ENCODE measurements around the gene ATP2A3.

The ATP2A3 gene

GRCh38 chr17:3970668-3971067 is 6.4 kb upstream of the ATP2A3 start:
- DNase-seq, result no peak

GRCh38 chr17:3969963-3970362 is 5.7 kb upstream of the ATP2A3 start:
- no peak for DNase-seq

DNA sequence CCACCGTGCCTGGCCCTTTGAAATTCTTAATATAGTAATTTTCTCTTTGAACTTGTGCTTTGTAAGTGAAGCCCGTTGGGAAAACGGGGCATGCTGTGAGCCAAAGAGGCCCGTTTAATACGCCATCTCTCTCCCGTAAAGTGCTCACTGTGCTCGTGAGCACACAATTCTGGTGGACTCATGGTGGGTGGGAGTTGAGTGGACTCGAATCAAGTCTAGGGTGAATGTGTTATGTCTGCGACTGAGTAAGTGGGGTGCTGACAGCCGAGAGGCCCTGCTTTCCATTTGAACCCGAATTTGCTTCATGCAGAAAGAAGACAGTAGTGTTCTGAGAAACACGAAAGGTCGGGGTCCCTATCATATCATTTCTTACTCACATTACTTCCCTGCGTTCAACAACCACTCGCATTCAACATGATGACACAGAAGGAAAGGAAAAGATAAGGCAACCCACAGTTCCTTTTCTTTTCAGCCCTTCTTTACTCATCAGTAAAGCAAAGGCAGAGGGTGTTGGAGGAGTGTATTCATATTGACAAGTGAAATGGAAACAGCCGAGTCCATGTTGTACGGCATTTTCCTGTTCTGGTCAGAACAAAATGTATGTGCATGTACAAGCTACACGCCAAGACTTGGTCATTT is 4.8 kb upstream of the ATP2A3 start:
- DNase-seq, result no peak

GRCh38 chr17:3968015-3968414 is 3.8 kb upstream of the ATP2A3 start:
- no peak for DNase-seq

- peak; percentile 49 for DNase-seq
Observed at GRCh38 chr17:3966720-3967363, 2.6 kb upstream of the ATP2A3 start.

DNA sequence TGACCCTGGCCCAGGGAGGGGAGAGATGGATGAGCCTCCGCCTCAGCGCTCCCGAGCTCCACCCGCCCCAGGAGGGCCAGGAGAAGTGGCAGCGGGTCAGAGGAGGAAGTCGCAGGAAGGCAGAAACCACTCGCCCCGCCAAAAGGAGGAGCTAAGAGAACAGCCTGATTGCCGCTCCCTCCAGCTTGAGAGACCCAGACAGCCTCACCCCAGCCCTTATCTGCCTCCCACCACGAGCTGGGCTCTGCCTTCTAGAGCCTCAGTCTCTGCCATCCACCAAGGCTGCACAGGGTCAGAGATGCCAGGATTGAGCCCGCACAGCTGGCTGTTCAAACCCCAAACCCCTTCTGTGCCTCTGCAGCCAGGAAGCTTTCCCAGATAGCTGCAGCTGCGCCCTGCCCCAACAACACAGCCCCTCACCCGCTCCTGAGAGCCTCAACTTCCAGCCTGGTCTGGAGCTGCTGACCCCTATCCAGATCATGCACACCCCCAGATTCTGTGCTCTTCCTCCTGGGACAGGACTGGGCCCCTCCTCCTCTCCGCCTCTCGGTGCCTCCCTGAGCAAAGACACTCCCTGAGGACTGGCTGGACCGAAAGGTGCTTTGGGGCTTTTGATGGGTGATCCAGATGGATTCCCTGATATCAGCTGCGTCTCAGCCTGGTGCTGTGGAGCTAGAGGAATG is 1.0 kb upstream of the ATP2A3 start:
- DNase-seq, result peak; percentile 72

GRCh38 chr17:3963237-3964201 is 718 bp downstream of the ATP2A3 start:
- DNase-seq, result peak; percentile 78

DNA sequence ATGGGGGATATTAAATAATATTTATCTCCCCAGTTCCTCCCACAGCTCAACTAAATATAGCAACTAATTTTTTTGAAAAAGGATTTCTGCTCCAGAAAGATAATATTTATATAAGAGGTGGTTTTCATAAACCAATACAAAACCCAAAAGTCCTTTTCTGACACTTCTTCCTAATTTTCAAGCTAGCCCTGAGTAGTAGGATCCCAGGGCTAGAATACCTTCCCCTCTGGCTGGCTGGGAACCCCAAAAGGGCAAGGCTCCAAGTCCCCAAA is 1.3 kb downstream of the ATP2A3 start:
- no peak for DNase-seq

DNA sequence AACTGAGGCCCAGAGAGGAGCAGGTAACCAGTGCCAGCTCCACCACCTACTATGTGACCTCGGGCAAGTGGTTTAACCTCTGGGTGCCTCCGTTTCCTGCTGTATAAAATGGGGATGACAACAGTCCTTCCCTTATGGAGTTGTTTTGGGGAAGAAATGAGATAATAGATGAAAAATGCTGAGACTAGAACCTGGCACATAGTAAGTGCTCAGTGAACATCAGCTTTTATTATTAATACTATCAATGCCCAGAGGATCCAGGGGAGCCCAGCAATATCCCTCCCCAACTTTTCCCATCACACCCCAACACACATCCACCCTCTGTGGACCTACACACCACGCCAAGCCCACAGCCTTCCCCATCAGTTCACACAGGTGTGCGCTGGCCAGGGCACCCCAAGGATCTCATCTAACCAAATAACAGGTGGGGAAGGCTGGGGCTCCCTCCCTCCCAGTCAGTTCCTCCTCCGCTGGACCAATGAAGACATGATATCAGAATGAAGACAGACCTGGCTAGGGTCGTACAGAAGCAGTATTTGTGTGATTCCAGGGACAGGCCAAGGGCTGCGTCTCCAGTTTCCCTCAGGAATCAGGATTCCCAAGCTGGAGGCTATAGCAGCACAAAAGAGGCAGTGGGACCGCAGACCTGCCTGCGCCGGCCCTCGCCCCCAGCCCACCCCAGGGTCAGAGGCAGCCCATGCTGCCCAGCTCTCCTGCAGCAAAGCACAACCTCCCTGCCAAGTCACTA is 1.8 kb downstream of the ATP2A3 start:
- no peak for DNase-seq

DNA sequence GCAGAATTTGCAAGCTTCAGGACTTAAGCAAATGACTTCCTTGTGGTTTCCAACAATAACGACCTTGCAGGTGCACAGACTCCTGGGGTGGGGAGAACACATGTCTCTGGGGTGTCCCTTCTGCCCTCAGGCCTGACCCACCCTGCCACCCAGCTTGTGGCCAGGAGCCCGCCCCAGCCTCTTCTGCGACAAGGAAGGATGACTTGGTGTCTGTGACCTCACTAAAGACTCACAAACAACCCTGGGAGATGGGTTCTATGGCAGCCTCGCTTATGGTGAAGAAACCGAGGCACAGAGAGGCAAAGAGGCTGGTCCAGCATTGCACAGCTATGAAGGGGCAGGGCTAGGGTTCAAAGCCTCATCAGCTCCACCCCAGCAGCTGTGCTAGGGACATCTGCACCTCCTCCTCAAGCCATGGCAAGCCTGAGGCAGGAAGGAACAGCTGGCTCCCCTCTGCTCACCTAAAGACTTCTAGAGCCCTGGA is 2.6 kb downstream of the ATP2A3 start:
- DNase-seq, result peak; percentile 80

GRCh38 chr17:3960764-3961163 is 3.5 kb downstream of the ATP2A3 start:
- DNase-seq, result peak; percentile 60

DNA sequence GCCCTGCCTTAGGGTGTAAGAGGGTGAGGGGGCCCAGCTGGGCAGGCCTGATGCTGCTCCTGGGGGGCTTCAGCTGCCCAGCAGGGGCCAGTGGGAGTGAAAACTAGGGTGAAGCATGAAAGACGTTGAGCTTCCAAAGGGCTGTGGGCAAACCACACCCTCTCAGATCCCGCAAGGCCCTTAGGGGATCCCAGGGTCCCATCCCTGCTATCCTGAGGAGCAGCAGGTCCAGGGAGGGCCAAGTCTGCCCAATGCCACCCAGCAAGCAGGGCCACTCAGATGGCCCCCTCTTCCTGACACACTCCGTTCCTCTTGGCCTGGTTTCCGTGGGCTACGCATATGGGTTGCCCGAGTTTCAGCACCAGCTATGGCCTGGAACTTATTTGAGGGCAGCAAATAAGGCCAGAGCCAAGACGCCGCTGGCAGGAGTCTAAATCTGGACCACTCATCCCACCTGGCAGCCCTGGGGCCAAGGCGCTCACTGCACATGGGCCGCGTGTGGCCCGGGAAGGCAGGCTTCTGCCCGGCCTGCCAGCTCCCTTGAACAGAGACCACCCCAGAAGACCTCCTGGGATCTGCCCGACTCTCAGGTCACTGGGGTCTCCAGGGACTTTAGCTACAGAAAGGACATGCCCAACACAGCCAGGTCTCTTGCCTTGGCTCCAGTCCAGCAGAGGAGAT is 4.2 kb downstream of the ATP2A3 start:
- DNase-seq, result no peak

DNA sequence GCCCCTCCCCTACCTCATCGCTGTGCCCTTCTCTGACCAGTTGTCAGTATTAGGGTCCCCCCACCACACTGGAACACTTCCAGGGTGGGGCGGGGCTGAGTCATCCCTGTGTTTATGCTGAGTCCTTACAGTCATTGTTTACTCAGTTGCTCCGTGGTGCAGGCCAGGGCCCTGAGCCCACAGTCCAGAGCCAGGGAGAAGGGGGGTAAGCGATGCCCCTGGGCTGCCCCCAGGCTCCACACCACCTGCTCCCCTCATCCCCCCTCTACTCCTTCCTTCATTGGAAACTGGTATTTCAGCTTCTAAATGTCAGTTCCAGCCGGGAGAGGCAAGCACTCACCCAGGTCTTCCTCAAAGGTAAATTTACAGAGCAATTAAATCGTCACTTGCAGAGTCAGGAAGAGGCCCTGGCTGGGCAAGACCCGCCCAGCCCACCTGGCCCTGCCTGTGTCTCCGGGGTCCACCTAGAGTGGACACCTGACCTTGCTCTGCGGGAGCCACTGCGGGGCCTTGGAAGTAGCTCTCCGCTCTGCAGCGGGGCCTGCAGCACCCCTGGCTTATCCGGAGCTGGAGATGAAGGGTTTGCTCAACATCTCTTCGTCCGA is 4.8 kb downstream of the ATP2A3 start:
- no peak for DNase-seq

DNA sequence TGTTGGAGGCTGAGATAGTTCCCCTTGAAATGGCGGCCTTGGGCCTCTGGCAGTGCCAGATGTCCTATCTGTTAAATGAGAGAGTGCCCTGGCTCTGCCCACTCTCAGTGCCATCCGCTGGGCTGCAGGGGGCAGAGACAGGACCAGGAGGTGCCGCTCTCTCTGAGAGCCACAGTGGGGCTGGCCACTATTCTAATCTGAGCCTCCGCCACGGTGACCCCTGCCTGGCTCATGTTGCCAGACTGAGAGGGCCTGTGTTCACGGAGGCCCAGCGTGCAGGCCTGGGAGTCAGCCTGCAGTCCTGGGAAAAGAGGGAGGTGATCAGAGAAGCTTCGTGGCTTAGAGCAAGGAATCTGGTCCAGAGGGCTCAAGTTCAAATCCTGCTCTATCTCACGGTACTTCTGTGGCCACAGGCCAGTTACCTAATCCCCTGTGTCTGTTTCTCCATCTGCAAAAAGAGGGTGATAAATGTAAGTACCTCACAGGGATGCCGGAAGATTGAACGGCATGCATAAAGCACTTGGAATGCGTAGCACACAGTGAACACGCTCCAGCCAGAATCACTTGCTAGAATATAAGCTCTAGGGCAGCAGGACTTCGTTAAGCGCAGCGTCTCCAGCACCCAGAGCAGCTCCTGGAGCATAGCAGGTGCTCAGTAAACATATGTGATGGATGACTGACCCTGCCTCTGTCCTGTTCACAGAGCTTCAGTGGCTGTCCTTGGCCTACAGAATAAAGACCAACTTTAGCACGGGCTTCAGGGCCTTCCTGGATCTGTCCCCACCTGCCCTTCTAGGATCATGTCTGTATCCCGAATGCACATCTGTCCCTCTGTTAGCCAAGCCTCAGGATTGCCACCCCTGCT is 6.3 kb downstream of the ATP2A3 start:
- DNase-seq, result no peak

GRCh38 chr17:3956983-3957382 is 7.3 kb downstream of the ATP2A3 start:
- no peak for DNase-seq

GRCh38 chr17:3956327-3956957 is 7.8 kb downstream of the ATP2A3 start:
- DNase-seq, result no peak

- DNase-seq, result no peak
Observed at GRCh38 chr17:3955673-3955988, 8.6 kb downstream of the ATP2A3 start.

DNA sequence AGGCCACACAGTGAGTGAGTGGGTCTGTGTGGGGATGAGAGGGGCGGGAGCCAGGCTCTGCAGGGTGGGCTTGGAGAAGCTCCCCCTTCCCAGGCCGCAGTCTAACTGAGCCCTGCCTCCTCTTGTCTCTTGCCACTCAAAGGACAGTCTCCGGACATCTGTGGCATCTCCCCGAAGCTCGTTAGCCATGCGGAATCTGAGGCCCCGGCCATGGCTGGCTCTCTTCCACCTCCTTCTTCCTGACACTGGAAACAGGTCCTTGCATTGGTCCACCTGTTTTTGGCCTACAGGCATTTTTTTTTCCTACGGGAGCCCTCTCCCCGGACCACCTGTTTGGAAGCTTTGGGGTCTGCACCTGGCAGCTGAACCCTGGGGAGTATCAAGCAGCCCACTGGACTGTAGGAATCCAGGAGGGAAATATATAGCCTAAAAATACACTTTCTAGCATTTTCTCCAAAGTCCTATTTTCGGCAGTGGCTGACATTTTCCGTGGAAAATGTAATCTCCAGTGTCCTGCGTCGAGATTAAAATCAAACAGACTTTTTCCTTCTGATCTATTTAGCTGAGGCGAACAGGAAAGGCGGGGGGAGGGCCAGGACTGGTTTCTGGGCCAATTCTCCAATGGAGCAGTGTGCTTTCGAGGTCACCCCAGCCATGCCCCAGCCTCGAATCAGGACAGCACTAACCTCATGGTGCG is 9.1 kb downstream of the ATP2A3 start:
- no peak for DNase-seq

DNA sequence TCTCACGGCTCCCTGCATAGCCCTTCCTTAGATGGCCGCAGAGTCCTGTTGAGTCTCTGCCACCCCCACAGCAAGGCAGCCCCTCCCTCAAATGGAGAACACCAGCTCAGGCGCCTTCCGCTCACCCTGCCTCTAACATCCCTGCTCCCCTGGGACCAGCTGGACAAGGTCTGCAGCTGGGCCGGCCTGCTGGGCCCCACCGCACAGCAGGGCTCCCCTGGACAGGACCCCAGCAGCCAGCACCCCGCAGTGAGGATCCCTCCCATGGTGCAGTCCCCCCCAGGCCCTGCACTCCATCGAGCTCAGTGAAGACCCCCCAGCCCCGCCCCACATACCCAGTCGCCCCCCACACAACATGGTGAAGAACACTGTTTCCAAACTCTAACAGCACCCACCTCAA is 10.2 kb downstream of the ATP2A3 start:
- no peak for DNase-seq

GRCh38 chr17:3953542-3953941 is 10.7 kb downstream of the ATP2A3 start:
- DNase-seq, result no peak
